ENCODE measurements around the gene PPP1R26.

DNA sequence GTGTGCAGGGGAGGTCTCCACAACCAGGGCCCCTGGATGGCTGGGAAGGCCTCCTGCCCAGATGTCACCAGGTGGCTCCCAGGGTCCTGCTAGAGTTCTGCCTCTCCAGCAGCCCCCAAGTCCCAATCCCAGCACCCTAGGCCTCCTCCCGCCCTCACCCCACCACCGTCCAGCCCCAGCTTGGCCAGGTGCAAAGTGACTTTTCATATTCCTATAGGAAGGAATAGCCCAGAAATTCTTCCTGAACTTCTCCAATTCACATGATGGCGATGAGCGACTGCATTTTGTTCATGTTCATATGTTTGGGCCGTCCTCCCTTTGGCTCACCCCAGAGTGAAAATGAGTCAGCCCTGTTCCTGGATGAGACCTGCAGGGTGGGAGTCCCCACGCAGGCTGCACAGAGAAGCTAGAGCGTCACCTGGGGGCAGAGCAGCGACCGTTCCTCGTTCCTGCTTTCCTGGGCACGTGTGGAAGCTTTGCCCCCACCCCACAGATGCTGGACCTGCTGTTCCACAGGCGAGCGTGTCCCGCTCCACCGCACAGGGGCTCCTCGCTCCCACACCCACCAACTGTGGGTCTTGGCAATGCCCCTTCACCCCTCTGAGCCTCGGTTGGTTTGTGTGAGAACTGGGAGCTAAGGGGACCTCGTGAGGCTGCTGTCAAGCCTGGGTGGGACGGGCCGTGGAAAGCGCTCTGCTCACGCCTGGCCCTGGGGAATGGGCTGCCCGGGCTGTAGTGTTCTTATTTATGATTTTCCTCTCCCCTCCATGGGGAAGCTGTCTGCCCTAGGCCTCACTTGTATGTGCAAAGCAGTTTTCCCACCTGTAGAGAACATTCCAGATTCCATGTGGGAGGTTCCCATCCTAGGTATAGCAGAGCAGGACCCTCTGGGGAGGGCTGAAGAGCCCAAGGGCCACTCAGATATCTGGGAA lies 27.8 kb downstream of the PPP1R26 start:
- TF ChIP-seq EZH2 (IDR thresholded peaks at IDR 0.05) (no peak), CTCF (IDR thresholded peaks at IDR 0.05) (no peak)
